OCI-LY1 (cell line): Measurements from ENCODE around the gene CDK17.

Experiments
- H2AFZ ChIP-seq: fragments of 200-600 bp; sonication (generic), shearing (Covaris generic); 2 replicates; pipeline ENCODE4 v1.6.0; 2014; ENCODE audit warnings: antibody characterized with exemption, mild to moderate bottlenecking, low read length
- H3F3A ChIP-seq: fragments of 200-600 bp; sonication (generic), shearing (Covaris generic); 2 replicates; pipeline ENCODE4 v1.6.0; 2014; ENCODE audit warnings: mild to moderate bottlenecking, antibody characterized with exemption, low read length, moderate library complexity; ENCODE audit not compliant: insufficient read depth
- H3K27ac ChIP-seq: fragments of 200-600 bp; sonication (generic); 2 replicates; pipeline ENCODE4 v1.5.1; 2014; ENCODE audit warnings: low read length, mixed run types, mild to moderate bottlenecking, low read depth; ENCODE audit not compliant: poor library complexity, severe bottlenecking
- H3K27me3 ChIP-seq: fragments of 200-600 bp; sonication (generic); 2 replicates; pipeline ENCODE4 v1.6.0; 2014; ENCODE audit warnings: antibody characterized with exemption, mild to moderate bottlenecking, low read length, moderate library complexity; ENCODE audit not compliant: insufficient read depth
- H3K36me3 ChIP-seq: fragments of 200-600 bp; sonication (generic); 2 replicates; pipeline ENCODE4 v1.6.1; 2014; ENCODE audit warnings: mild to moderate bottlenecking, antibody characterized with exemption, low read length, moderate library complexity, mixed read lengths; ENCODE audit not compliant: insufficient read depth
- H3K4me1 ChIP-seq: fragments of 200-600 bp; sonication (generic); 2 replicates; pipeline ENCODE4 v1.5.1; 2014; ENCODE audit warnings: mild to moderate bottlenecking, low read length, moderate library complexity; ENCODE audit not compliant: insufficient read depth, severe bottlenecking
- H3K4me2 ChIP-seq: fragments of 200-600 bp; sonication (generic), shearing (Covaris generic); 2 replicates; pipeline ENCODE4 v1.6.1; 2014; ENCODE audit warnings: low read length
- H3K4me3 ChIP-seq: fragments of 200-600 bp; sonication (generic); 2 replicates; pipeline ENCODE4 v1.5.1; 2014; ENCODE audit warnings: low read length, low read depth, mild to moderate bottlenecking, mixed read lengths; ENCODE audit not compliant: poor library complexity, severe bottlenecking
- H3K79me2 ChIP-seq: fragments of 200-600 bp; shearing (Covaris generic); 2 replicates; pipeline ENCODE4 v1.6.1; 2016; ENCODE audit warnings: mixed run types, low read length, mixed read lengths; ENCODE audit not compliant: insufficient read depth
- H3K9ac ChIP-seq: fragments of 200-600 bp; sonication (generic), shearing (Covaris generic); 2 replicates; pipeline ENCODE4 v1.6.1; 2014; ENCODE audit warnings: mild to moderate bottlenecking, low read length, mixed read lengths
- H3K9me2 ChIP-seq: fragments of 200-600 bp; sonication (generic), shearing (Covaris generic); 2 replicates; pipeline ENCODE4 v1.6.1; 2014; ENCODE audit warnings: low read depth, mild to moderate bottlenecking, low read length, mixed read lengths
- H3K9me3 ChIP-seq: fragments of 200-600 bp; shearing (Covaris generic); 2 replicates; pipeline ENCODE4 v1.6.1; 2014; ENCODE audit warnings: low read length, mixed read lengths
- H4K20me1 ChIP-seq: fragments of 200-600 bp; sonication (generic), shearing (Covaris generic); 2 replicates; pipeline ENCODE4 v1.6.0; 2016; ENCODE audit warnings: mild to moderate bottlenecking, low read length; ENCODE audit not compliant: insufficient read depth
- EZH2 ChIP-seq: fragments of 200-600 bp; sonication (generic), shearing (Covaris generic); IDR thresholded peaks from 2 replicates; pipeline ENCODE4 v1.8.0; 2017; ENCODE audit warnings: borderline replicate concordance, mixed run types, mild to moderate bottlenecking, antibody characterized with exemption, low read length, moderate library complexity, mixed read lengths
- TF ChIP-seq, protein P1 (sequence below): fragments of 200-600 bp; sonication (generic), shearing (Covaris generic); IDR thresholded peaks from 2 replicates; pipeline ENCODE4 v1.5.1; 2017; ENCODE audit warnings: mild to moderate bottlenecking, antibody characterized with exemption, low read length, moderate library complexity, mixed read lengths

Gene CDK17

DNA sequence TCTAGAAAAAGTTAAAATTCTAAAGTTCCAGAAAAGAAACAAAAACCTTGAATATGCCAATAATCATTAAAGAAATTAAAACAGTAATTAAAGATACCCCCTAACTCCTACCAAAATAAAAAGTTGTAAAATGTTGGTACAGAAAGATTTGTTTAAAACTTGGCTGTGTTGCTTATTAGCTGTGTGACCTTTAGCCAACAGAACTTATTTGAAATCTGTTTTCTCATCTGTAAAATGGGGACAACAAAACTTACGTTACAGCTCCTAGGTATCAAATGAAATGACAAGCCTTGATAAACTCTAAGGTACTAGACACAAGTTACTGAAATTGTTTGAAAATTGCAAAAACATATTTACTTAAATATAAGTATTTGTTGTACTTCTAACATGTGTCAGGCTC lies 134.4 kb downstream of the CDK17 start:
- Histone ChIP-seq H3K4me3 (no peak overlapping the region), H3K9me2 (no peaks in the 10 kb centered on the region), H3K9me3 (no peaks in the 10 kb centered on the region), H3K36me3 (peaks cover 16% of the 10 kb centered on the region; the same call in 1 of the 2 replicates), H3F3A (no peaks in the 10 kb centered on the region), H2AFZ (no peak overlapping the region), H3K4me2 (no peak overlapping the region), H4K20me1 (no peaks in the 10 kb centered on the region), H3K27ac (no peak overlapping the region), H3K4me1 (no peaks in the 10 kb centered on the region), H3K79me2 (no peaks in the 10 kb centered on the region), H3K9ac (no peak overlapping the region), H3K27me3 (no peaks in the 10 kb centered on the region)
- no peak for TF ChIP-seq EZH2
- TF ChIP-seq, protein P1, sequence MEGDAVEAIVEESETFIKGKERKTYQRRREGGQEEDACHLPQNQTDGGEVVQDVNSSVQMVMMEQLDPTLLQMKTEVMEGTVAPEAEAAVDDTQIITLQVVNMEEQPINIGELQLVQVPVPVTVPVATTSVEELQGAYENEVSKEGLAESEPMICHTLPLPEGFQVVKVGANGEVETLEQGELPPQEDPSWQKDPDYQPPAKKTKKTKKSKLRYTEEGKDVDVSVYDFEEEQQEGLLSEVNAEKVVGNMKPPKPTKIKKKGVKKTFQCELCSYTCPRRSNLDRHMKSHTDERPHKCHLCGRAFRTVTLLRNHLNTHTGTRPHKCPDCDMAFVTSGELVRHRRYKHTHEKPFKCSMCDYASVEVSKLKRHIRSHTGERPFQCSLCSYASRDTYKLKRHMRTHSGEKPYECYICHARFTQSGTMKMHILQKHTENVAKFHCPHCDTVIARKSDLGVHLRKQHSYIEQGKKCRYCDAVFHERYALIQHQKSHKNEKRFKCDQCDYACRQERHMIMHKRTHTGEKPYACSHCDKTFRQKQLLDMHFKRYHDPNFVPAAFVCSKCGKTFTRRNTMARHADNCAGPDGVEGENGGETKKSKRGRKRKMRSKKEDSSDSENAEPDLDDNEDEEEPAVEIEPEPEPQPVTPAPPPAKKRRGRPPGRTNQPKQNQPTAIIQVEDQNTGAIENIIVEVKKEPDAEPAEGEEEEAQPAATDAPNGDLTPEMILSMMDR = no peak

DNA sequence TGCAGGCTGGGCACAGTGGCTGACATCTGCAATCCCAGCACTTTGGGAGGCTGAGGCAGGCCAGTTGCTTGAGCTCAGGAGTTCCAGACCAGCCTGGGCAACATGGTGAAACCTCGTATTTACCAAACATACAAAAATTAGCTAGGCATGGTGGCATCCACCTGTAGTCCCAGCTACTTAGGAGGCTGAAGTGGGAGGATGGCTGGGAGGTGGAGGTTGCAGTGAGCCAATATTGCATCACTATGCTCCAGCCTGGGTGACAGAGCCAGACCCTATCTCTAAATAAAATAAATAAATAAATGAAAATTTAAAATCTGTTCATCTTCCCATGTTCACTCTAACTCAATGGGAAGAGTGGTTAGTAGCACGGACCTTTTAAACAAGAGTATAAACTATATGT lies 134.8 kb downstream of the CDK17 start:
- H3K36me3 ChIP-seq = peaks cover 19% of the 10 kb centered on the region; the same call in 1 of the 2 replicates

GRCh38 chr12:96263449-96263902 lies 136.8 kb downstream of the CDK17 start:
- no peak overlapping the region for H3K4me2 ChIP-seq
- no peak overlapping the region for H3K9ac ChIP-seq
- no peak for TF ChIP-seq EZH2
- TF ChIP-seq, protein P1 = no peak
- no peak overlapping the region for H3K4me3 ChIP-seq
- no peaks in the 10 kb centered on the region for H3K4me1 ChIP-seq
- no peaks in the 10 kb centered on the region for H4K20me1 ChIP-seq
- peaks cover 19% of the 10 kb centered on the region; the same call in 1 of the 2 replicates for H3K36me3 ChIP-seq
- H3K79me2 ChIP-seq = no peaks in the 10 kb centered on the region
- H3K27ac ChIP-seq = no peak overlapping the region
- no peaks in the 10 kb centered on the region for H3K9me3 ChIP-seq
- no peak overlapping the region for H2AFZ ChIP-seq
- H3K9me2 ChIP-seq = no peaks in the 10 kb centered on the region
- no peaks in the 10 kb centered on the region for H3K27me3 ChIP-seq
- H3F3A ChIP-seq = no peaks in the 10 kb centered on the region

More for the DNA sequence above, 134.8 kb downstream of the CDK17 start:
- Histone ChIP-seq H3K4me3 (no peak overlapping the region), H3K4me2 (no peak overlapping the region), H3K9me3 (no peaks in the 10 kb centered on the region), H3K79me2 (no peaks in the 10 kb centered on the region), H3K9me2 (no peaks in the 10 kb centered on the region), H3K27me3 (no peaks in the 10 kb centered on the region), H3F3A (no peaks in the 10 kb centered on the region), H3K27ac (no peak overlapping the region), H4K20me1 (no peaks in the 10 kb centered on the region), H3K9ac (no peak overlapping the region), H2AFZ (no peak overlapping the region), H3K4me1 (no peaks in the 10 kb centered on the region)
- TF ChIP-seq EZH2 = no peak
- TF ChIP-seq, protein P1 = no peak
